Loucy (cell line): ENCODE data around the gene FBXL13.

ENCODE experiments used
- CTCF ChIP-seq: fragments of 200-600 bp; sonication (generic); conservative IDR thresholded peaks from 2 replicates; pipeline ENCODE4 v1.5.1; 2014; ENCODE audit warnings: mild to moderate bottlenecking, antibody characterized with exemption, low read length
- EZH2phosphoT487 ChIP-seq: fragments of 200-600 bp; IDR thresholded peaks from 2 replicates; pipeline ENCODE4 v1.6.1; 2018; ENCODE audit warnings: antibody characterized with exemption, mild to moderate bottlenecking, moderate library complexity, borderline replicate concordance

GRCh38 chr7:102811942-102812678 is 262.5 kb downstream of the FBXL13 start:
- TF ChIP-seq EZH2phosphoT487 (no peak), CTCF (no peak)
